OCI-LY7 (cell line): ENCODE measurements around the gene LDLRAD4. TPM values are rescaled to one million over a fixed set of nuclear protein-coding genes. Genes with fewer than 3 reads are reported as not detected.

Experiments
- BruUV-seq: library from RNA; stranded (reverse); fragments of 400-500 nt; replicated peaks from 2 replicates; lab custom pipeline; 2021; lab: Mats Ljungman, UMichigan
- CTCF ChIA-PET: fragments of 300-600 bp; sonication (Branson Sonifier 250); formaldehyde crosslinking; loops from one replicate; lab custom pipeline; 2022; ENCODE audit warnings: antibody characterized with exemption; ENCODE audit not compliant: unreplicated experiment; lab: Charles Lee
- POLR2A ChIA-PET: fragments of 300-600 bp; sonication (Branson Sonifier 250); formaldehyde crosslinking; loops from one replicate; lab custom pipeline; 2022; ENCODE audit warnings: antibody characterized with exemption; lab: Charles Lee
- DNase-seq: peaks from one replicate; pipeline ENCODE4 v3.0.0-alpha.2; 2015; ENCODE audit warnings: low spot score
- H2AFZ ChIP-seq: fragments of 200-600 bp; sonication (generic), shearing (Covaris generic); 2 replicates; pipeline ENCODE4 v1.6.1; 2014; ENCODE audit warnings: mild to moderate bottlenecking, antibody characterized with exemption, low read length, moderate library complexity
- H3K27ac ChIP-seq: fragments of 200-600 bp; sonication (generic); 2 replicates; pipeline ENCODE4 v1.5.1; 2014; ENCODE audit warnings: mixed run types, low read depth, mild to moderate bottlenecking, moderate library complexity, low read length, inconsistent platforms; ENCODE audit not compliant: poor library complexity, severe bottlenecking
- H3K36me3 ChIP-seq: fragments of 200-600 bp; sonication (generic); 2 replicates; pipeline ENCODE4 v1.6.1; 2014; ENCODE audit warnings: mild to moderate bottlenecking, antibody characterized with exemption, low read length, moderate library complexity, mixed read lengths; ENCODE audit not compliant: insufficient read depth
- H3K4me1 ChIP-seq: fragments of 200-600 bp; sonication (generic); 2 replicates; pipeline ENCODE4 v1.5.1; 2014; ENCODE audit warnings: mild to moderate bottlenecking, low read length; ENCODE audit not compliant: insufficient read depth, poor library complexity, severe bottlenecking
- H3K4me2 ChIP-seq: fragments of 200-600 bp; sonication (generic); 2 replicates; pipeline ENCODE4 v1.6.1; 2014; ENCODE audit warnings: mild to moderate bottlenecking, low read length
- H3K4me3 ChIP-seq: fragments of 200-600 bp; sonication (generic); 2 replicates; pipeline ENCODE4 v1.5.1; 2014; ENCODE audit warnings: mild to moderate bottlenecking, low read depth, low read length; ENCODE audit not compliant: poor library complexity, severe bottlenecking
- H3K79me2 ChIP-seq: fragments of 200-600 bp; sonication (generic); 2 replicates; pipeline ENCODE4 v1.6.1; 2016; ENCODE audit warnings: low read depth, mild to moderate bottlenecking, low read length, moderate library complexity, mixed read lengths; ENCODE audit not compliant: insufficient read depth
- H3K9me2 ChIP-seq: fragments of 200-600 bp; sonication (generic); 2 replicates; pipeline ENCODE4 v1.6.1; 2016; ENCODE audit warnings: mild to moderate bottlenecking, low read length, mixed read lengths; ENCODE audit not compliant: insufficient read depth
- H3K9me3 ChIP-seq: fragments of 200-600 bp; sonication (generic); 2 replicates; pipeline ENCODE4 v1.6.1; 2014; ENCODE audit warnings: mild to moderate bottlenecking, mixed run types, low read length, mixed read lengths
- H4K20me1 ChIP-seq: fragments of 200-600 bp; sonication (generic); 2 replicates; pipeline ENCODE4 v1.6.1; 2014; ENCODE audit warnings: mild to moderate bottlenecking, antibody characterized with exemption, low read length, moderate library complexity, mixed read lengths; ENCODE audit not compliant: insufficient read depth
- EZH2phosphoT487 ChIP-seq: fragments of 200-600 bp; sonication (generic); IDR thresholded peaks from 2 replicates; pipeline ENCODE4 v1.6.1; 2018; ENCODE audit warnings: low read depth, borderline replicate concordance, mild to moderate bottlenecking, mixed run types, antibody characterized with exemption, low read length, moderate library complexity, mixed read lengths
- intact Hi-C: fragments of 100-400 bp; cut with micrococcal nuclease; formaldehyde crosslinking; loops from one replicate; pipeline ENCODE4 v1.10.0; 2022; ENCODE audit not compliant: unreplicated experiment
- total RNA-seq, 2 experiments: library from RNA; depleted of rRNA in 1 of 2; stranded (reverse); fragments of >200 nt in 1 of 2; shearing (Covaris generic) in 1 of 2; gene quantifications; 2 replicates each; pipeline ENCODE4 v1.2.3, GENCODE V29; 2014 to 2022
- TF ChIP-seq, protein P1 (sequence below): fragments of 200-600 bp; sonication (generic); conservative IDR thresholded peaks from 2 replicates; pipeline ENCODE4 v1.5.1; 2014; ENCODE audit warnings: mild to moderate bottlenecking, antibody characterized with exemption, low read length, moderate library complexity, mixed read lengths

The LDLRAD4 gene
- total RNA-seq, 2 experiments from 2014 or later: 26.2 to 43.8 TPM

DNA sequence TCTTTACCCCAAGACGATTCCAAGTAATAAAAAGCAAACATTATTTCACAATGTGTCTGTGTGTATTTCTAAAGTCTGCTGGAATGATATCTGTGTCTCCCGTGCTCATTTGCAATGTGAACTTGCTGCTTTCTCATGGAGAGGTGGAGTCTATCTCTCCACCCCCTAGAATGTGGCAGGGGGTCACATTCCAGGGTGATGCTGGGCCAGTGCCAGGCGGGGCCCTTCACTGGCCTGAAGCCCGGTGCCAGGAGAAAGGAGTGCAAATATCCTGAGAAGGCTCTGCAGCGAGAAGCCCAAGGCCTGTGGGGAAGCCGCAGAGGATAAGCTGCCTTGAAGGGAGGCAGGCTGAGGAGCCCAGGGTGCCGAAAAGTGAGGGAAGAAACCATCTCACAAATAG, 26.8 kb upstream of the LDLRAD4 start:
- H4K20me1 ChIP-seq: no peaks in the 10 kb centered on the region
- ChIA-PET CTCF (no interaction called here), POLR2A (no interaction called here)
- H3K79me2 ChIP-seq: no peaks in the 10 kb centered on the region
- H3K9me2 ChIP-seq: no peaks in the 10 kb centered on the region
- no peak overlapping the region for H3K4me3 ChIP-seq
- no TSS peak for BruUV-seq
- H3K4me2 ChIP-seq: no peak overlapping the region
- no peak for DNase-seq
- no peaks in the 10 kb centered on the region for H3K4me1 ChIP-seq
- TF ChIP-seq, protein P1, sequence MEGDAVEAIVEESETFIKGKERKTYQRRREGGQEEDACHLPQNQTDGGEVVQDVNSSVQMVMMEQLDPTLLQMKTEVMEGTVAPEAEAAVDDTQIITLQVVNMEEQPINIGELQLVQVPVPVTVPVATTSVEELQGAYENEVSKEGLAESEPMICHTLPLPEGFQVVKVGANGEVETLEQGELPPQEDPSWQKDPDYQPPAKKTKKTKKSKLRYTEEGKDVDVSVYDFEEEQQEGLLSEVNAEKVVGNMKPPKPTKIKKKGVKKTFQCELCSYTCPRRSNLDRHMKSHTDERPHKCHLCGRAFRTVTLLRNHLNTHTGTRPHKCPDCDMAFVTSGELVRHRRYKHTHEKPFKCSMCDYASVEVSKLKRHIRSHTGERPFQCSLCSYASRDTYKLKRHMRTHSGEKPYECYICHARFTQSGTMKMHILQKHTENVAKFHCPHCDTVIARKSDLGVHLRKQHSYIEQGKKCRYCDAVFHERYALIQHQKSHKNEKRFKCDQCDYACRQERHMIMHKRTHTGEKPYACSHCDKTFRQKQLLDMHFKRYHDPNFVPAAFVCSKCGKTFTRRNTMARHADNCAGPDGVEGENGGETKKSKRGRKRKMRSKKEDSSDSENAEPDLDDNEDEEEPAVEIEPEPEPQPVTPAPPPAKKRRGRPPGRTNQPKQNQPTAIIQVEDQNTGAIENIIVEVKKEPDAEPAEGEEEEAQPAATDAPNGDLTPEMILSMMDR: no peak
- no peak for TF ChIP-seq EZH2phosphoT487
- no peaks in the 10 kb centered on the region for H3K9me3 ChIP-seq
- no peaks in the 10 kb centered on the region for H3K36me3 ChIP-seq
- intact Hi-C loops: no loop called here
- no peak overlapping the region for H2AFZ ChIP-seq
- H3K27ac ChIP-seq: no peak overlapping the region

DNA sequence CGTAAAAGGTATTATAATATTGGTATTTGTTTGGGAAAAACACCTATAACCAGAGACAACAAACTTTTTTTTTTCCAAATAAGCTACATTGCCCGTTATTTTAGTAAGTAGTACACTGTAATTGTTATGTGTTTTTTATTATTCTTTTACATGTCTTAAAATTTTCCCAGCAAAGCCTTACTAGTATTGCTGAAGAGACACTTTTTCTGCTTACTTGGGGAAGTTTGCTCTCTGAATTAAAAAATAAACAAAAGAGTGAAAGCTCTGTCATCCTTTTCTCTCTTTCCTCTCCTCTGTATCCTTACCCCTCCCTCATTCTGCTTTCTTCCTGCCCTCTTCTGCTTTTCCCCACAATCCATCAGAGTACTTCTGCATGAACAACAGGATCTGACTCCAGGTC, 25.6 kb upstream of the LDLRAD4 start:
- ChIA-PET POLR2A (interaction anchor here (0.7 kb wide), 1 partner anchor 49 kb away, joined by 5 read pairs; no protein-coding TSS in a partner anchor), CTCF (no interaction called here)
- Histone ChIP-seq H3K79me2 (no peaks in the 10 kb centered on the region), H3K4me1 (no peaks in the 10 kb centered on the region), H4K20me1 (no peaks in the 10 kb centered on the region), H3K4me2 (no peak overlapping the region), H3K36me3 (no peaks in the 10 kb centered on the region), H3K4me3 (no peak overlapping the region), H2AFZ (no peak overlapping the region), H3K9me2 (no peaks in the 10 kb centered on the region), H3K9me3 (no peaks in the 10 kb centered on the region), H3K27ac (no peak overlapping the region)
- no TSS peak for BruUV-seq
- no peak for DNase-seq
- intact Hi-C loops: no loop called here
- TF ChIP-seq, protein P1: no peak
- no peak for TF ChIP-seq EZH2phosphoT487

DNA sequence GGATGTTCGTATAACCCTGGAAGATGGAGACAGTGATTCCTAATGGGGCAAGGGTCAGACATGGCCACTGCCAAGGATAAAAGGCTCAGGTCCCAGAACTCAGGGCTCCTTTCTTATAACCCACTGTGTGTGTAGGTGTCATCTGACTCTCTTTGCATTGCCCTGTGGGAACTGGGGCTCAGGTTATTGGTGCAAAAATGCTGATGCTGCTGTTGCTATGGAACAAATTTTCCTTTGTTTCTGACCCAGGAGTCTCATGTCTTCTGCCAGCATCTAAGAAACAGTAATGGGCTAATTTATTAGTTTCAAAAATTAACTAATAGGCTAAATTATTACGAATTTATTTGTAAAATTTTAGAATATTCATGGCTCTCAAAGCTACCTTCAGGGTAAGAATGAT, 24.3 kb upstream of the LDLRAD4 start:
- intact Hi-C loops: no loop called here
- TF ChIP-seq EZH2phosphoT487: no peak
- Histone ChIP-seq H3K4me3 (no peak overlapping the region), H2AFZ (no peak overlapping the region), H3K36me3 (no peaks in the 10 kb centered on the region), H3K9me3 (peaks cover 6% of the 10 kb centered on the region; the same call in 1 of the 2 replicates), H3K4me2 (no peak overlapping the region), H3K27ac (no peak overlapping the region), H3K79me2 (no peaks in the 10 kb centered on the region), H3K4me1 (no peaks in the 10 kb centered on the region), H4K20me1 (no peaks in the 10 kb centered on the region), H3K9me2 (no peaks in the 10 kb centered on the region)
- CTCF ChIA-PET: no interaction called here
- DNase-seq: no peak
- POLR2A ChIA-PET: no interaction called here
- no TSS peak for BruUV-seq
